ENCODE results near the gene SMC4. TPM values are rescaled to one million over a fixed set of nuclear protein-coding genes. Genes with fewer than 3 reads are reported as not detected.

Gene SMC4
- total and polyA plus RNA-seq, 2 of the 13 experiments (the other 11 are each of a cell fraction or from before 2014, with no cell fraction given), result 19.2 to 74.3 TPM

DNA sequence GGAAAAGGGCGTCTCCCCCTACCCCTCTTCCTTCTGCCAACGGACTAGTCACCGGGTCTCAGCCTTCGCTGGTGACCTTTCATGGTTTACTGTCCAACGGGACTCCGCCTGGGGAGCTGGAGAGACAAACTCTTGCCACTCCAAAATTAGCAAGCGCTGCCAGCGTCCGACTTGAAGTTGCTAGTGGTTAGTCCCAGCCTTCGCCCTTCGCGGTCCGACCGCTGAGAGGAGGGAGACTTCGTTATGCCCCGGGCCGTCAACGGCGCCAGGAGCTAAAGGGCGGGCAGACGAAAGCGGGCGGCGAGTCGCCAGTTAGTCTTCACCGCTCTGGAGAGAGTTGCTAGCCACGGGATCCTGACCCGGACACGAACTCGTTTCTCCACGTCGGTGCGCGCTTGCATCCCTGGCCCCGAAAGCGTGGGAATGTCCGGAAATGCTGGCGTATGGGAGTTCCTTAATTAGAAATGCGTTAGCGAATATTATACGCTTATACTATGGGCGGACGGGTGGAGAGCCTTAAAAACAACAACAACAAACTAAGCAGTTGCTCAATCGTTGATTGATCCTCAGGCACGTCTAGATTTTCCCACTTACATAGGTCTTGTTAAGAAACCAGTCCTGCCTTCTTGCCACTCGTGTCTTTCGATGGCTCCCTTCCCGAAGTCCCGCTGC is 716 bp downstream of the SMC4 start (continued):
- TF ChIP-seq, protein P1, sequence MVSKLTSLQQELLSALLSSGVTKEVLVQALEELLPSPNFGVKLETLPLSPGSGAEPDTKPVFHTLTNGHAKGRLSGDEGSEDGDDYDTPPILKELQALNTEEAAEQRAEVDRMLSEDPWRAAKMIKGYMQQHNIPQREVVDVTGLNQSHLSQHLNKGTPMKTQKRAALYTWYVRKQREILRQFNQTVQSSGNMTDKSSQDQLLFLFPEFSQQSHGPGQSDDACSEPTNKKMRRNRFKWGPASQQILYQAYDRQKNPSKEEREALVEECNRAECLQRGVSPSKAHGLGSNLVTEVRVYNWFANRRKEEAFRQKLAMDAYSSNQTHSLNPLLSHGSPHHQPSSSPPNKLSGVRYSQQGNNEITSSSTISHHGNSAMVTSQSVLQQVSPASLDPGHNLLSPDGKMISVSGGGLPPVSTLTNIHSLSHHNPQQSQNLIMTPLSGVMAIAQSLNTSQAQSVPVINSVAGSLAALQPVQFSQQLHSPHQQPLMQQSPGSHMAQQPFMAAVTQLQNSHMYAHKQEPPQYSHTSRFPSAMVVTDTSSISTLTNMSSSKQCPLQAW (CRISPR knock-in tag; IDR thresholded peaks at IDR 0.05), result 0 out of 2 replicates have a peak, but pooled peaks have one; percentile 22
- 0 out of 2 replicates have a peak, but pooled peaks have one; percentile 2 for TF ChIP-seq ZNF446 (CRISPR knock-in tag; IDR thresholded peaks at IDR 0.05)
- 0 out of 2 replicates have a peak, but pooled peaks have one; percentile 38 for TF ChIP-seq ZNF138 (CRISPR knock-in tag; IDR thresholded peaks at IDR 0.05; ENCODE audit: low read depth)
- TF ChIP-seq ZNF670 (CRISPR knock-in tag; IDR thresholded peaks at IDR 0.05; ENCODE audit: borderline replicate concordance), result 0 out of 2 replicates have a peak, but pooled peaks have one; percentile 17
- TF ChIP-seq ZNF747 (CRISPR knock-in tag; IDR thresholded peaks at IDR 0.05; ENCODE audit: borderline replicate concordance), result 0 out of 2 replicates have a peak, but pooled peaks have one; percentile 51
- TF ChIP-seq PHF8 (CRISPR knock-in tag; IDR thresholded peaks at IDR 0.05), result peak; percentile 32; the same call in 1 of the 2 replicates
- TF ChIP-seq ZNF615 (CRISPR knock-in tag; IDR thresholded peaks at IDR 0.05; ENCODE audit: borderline replicate concordance), result no peak
- 0 out of 2 replicates have a peak, but pooled peaks have one; percentile 11 for TF ChIP-seq ZNF350 (CRISPR knock-in tag; IDR thresholded peaks at IDR 0.05; ENCODE audit: borderline replicate concordance, low read depth)
- TF ChIP-seq ZNF709 (CRISPR knock-in tag; IDR thresholded peaks at IDR 0.05), result 0 out of 2 replicates have a peak, but pooled peaks have one; percentile 50
- no peak for TF ChIP-seq ZNF207 (IDR thresholded peaks at IDR 0.05; ENCODE audit: borderline replicate concordance)
- TF ChIP-seq MTA3 (CRISPR knock-in tag; IDR thresholded peaks at IDR 0.05), result no peak
- TF ChIP-seq ZNF577 (CRISPR knock-in tag; IDR thresholded peaks at IDR 0.05; ENCODE audit: borderline replicate concordance, low read depth), result no peak
- TF ChIP-seq EP300 (IDR thresholded peaks at IDR 0.05; ENCODE audit: low read depth in 2 of 2, low read length in 2 of 2), result no peak
- no peak for TF ChIP-seq EP300 (CRISPR knock-in tag; IDR thresholded peaks at IDR 0.05; ENCODE audit: borderline replicate concordance)
- TF ChIP-seq CEBPB (IDR thresholded peaks at IDR 0.05; ENCODE audit: borderline replicate concordance, low read depth, low read length), result 0 out of 2 replicates have a peak, but pooled peaks have one; percentile 6
- TF ChIP-seq ZNF292 (CRISPR knock-in tag; IDR thresholded peaks at IDR 0.05; ENCODE audit: borderline replicate concordance, low read depth), result no peak
- no peak for TF ChIP-seq ZNF143 (CRISPR knock-in tag; IDR thresholded peaks at IDR 0.05)
- no peak for TF ChIP-seq POLR2G (IDR thresholded peaks at IDR 0.05; ENCODE audit: low read depth, low read length)
- peak; percentile 15 for TF ChIP-seq RBM22 (optimal IDR thresholded peaks at IDR 0.05; ENCODE audit: low read length)
- TF ChIP-seq MAZ (IDR thresholded peaks at IDR 0.05; ENCODE audit: borderline replicate concordance, low read depth, low read length), result no peak
- TF ChIP-seq MAZ (CRISPR knock-in tag; IDR thresholded peaks at IDR 0.05; ENCODE audit: low read depth), result peak; percentile 54; the same call in 1 of the 2 replicates
- TF ChIP-seq RFX1 (IDR thresholded peaks at IDR 0.05), result no peak
- TF ChIP-seq ZFP82 (CRISPR knock-in tag; IDR thresholded peaks at IDR 0.05; ENCODE audit: borderline replicate concordance), result no peak
- TF ChIP-seq, protein P2, sequence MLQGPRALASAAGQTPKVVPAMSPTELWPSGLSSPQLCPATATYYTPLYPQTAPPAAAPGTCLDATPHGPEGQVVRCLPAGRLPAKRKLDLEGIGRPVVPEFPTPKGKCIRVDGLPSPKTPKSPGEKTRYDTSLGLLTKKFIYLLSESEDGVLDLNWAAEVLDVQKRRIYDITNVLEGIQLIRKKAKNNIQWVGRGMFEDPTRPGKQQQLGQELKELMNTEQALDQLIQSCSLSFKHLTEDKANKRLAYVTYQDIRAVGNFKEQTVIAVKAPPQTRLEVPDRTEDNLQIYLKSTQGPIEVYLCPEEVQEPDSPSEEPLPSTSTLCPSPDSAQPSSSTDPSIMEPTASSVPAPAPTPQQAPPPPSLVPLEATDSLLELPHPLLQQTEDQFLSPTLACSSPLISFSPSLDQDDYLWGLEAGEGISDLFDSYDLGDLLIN (CRISPR knock-in tag; IDR thresholded peaks at IDR 0.05; ENCODE audit: borderline replicate concordance), result no peak
- 0 out of 2 replicates have a peak, but pooled peaks have one; percentile 6 for TF ChIP-seq ZSCAN31 (CRISPR knock-in tag; IDR thresholded peaks at IDR 0.05; ENCODE audit: low read depth)
- TF ChIP-seq ZSCAN20 (CRISPR knock-in tag; IDR thresholded peaks at IDR 0.05; ENCODE audit: borderline replicate concordance), result no peak
- peak; percentile 30; the same call in 1 of the 2 replicates for TF ChIP-seq ZMAT3 (CRISPR knock-in tag; conservative IDR thresholded peaks at IDR 0.05)
- no peak for TF ChIP-seq GZF1 (CRISPR knock-in tag; IDR thresholded peaks at IDR 0.05)
- no peak for TF ChIP-seq KDM6A (CRISPR knock-in tag; IDR thresholded peaks at IDR 0.05; ENCODE audit: low read depth)
- no peak for TF ChIP-seq ZNF451 (CRISPR knock-in tag; IDR thresholded peaks at IDR 0.05)
